HG03432 (cell line): Measurements from ENCODE around the gene UGGT1.
"Not testable (repeated sequence)": the region's sequence is repeated elsewhere in the genome, so short reads cannot be mapped to it uniquely, and the experiment has no call there.

ENCODE experiments used
- ATAC-seq: cut with Tn5 transposase; IDR thresholded peaks from one replicate; pipeline ENCODE4 v1.9.1; 2021; ENCODE audit warnings: mild to moderate bottlenecking, moderate library complexity; ENCODE audit not compliant: unreplicated experiment

The UGGT1 gene

DNA sequence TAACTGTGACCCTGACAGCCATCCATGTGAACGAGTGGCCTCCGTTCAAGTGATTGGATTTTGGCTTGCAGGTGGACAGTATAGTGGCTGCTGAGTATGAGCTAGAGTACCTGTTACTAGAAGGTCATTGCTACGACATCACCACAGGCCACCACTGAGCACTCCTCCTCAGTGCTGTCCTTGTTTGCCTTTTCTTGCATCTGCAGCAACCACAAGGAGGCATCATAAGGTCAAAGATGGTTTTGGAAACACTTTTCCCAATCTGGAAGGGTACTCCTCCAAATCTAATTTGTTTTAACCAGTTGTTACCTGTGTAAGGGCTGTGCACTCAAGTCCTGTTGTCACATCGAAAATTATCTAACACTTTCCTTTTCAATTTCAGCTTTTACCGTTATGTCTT is 81.2 kb downstream of the UGGT1 start:
- no peak for ATAC-seq

GRCh38 chr2:128174067-128174466 is 83.1 kb downstream of the UGGT1 start:
- not testable (repeated sequence) for ATAC-seq

DNA sequence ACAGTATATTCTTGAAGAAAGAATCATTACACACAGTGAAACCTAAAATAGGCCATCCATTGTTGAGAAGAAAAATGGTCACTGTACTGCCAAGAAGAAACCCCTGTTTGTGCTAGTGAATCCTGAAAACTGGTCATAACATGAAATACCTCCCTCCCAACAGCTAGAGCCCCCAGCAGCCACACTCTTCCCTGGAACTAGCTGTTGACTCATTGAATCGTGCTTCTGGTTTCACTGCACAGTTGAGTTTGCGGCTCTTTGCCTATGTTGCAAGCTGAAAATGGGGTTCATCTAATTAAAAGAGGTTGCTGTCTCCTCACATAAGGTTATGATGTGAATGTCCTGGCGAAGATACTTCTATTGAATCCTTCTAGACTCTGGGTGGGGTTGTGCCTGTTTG is 86.3 kb downstream of the UGGT1 start:
- ATAC-seq: no peak

- ATAC-seq: no peak
Observed at GRCh38 chr2:128178149-128178649, 87.2 kb downstream of the UGGT1 start.

DNA sequence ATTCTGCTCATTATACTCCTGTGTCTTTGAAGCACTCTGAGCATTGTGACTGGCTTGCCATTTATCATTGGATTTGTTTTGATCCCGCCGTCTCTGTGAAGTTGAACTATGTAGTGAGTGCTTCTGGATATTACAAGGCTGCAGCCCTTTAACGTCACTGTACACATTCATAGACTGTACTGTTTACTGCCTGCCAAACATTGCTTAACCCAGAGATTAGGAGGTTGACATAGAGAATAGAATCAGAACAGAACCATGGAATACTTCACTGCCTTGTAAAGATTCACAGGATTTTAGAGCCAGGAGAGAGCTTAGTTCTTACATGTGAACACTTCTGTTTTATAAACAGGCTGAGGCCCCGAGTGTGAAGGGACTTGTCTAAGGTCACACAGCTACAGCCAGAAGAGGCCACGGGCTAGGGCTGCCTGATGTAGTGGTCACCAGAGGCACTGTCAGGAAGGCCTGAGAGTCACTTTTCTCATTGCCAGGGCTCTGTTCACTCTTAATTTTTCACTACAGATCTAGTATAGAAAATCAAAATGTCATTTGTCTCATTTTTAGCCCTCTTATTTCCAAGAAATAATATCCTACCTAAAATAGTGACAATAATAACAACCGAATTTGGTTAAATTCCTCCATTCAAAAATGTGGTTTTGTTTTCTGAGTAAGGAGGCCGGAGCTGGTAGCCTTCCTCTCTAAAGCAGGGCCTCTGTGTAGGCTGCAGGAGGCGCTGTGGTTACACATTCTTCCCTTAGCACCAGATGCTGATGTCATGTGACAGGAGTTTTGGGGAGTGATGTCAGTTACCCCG is 87.9 kb downstream of the UGGT1 start:
- peak; percentile 61 for ATAC-seq

- ATAC-seq: no peak
Observed at GRCh38 chr2:128179461-128179755, 88.4 kb downstream of the UGGT1 start.

DNA sequence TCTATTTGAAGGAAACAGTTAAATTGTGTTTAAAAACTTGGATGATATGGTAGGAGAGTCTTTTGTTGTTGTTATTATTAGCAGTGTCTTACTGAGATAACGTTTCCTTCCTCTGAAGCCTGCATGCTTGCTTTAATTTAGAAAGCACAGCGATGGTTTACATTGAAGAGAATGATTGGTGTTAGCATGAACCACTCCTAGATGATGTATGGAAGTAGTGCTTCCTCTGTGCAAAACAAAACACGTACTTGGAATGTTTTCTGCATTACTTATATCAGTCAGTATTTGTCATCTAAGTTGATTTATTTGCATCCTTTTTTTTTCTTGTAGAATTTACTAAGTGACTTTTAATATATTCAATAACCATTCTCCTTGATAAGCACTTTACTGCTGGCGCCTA is 89.0 kb downstream of the UGGT1 start:
- ATAC-seq: no peak

- ATAC-seq: no peak
Observed at GRCh38 chr2:128185576-128185975, 94.6 kb downstream of the UGGT1 start.

DNA sequence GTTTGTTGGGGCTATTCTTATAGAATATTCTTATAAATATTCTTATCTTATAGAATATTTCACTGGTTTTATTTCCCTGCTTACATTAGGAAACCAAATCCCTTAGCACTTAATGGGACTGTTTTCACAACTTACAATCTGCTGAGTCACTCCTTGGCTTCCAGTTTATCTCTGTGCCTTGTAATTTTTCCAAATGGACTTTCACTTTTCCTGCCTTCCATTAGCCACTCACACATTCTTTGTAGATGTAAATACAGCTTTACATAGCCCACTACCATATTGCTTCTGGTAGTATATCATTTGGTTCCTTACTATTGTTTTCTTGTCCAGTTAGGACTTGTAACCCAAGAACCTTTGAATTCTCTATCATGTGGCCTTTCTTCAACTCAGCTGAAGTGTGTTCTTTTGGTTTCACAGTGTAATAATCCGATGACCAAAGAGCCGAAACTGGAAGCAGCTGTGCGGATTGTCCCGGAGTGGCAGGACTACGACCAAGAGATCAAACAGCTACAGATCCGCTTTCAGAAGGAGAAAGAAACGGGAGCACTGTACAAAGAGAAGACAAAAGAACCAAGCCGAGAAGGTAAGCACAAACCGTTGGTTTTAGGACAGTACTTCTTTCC is 96.1 kb downstream of the UGGT1 start:
- no peak for ATAC-seq

- ATAC-seq: no peak
Observed at GRCh38 chr2:128195435-128195984, 104.5 kb downstream of the UGGT1 start.

DNA sequence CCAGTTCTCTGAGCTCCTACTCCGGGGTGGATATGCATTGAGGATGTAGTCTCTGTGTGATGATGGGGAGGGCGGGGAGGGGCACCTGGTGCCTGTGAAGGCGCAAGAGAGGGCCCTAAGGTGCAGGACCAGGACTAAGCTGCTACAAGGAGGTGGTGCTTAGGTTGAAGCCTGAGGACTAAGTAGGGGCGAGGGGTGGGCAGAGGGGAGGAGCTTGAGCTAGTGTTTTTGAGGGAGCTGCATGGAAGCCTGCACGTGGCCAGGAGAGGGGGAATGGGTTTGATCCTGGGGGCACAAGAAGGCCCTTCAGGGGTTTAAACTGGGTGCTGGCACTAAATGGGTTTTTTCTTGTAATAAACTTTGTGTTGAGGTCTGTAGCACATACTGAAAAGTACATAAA is 105.0 kb downstream of the UGGT1 start:
- ATAC-seq: no peak

DNA sequence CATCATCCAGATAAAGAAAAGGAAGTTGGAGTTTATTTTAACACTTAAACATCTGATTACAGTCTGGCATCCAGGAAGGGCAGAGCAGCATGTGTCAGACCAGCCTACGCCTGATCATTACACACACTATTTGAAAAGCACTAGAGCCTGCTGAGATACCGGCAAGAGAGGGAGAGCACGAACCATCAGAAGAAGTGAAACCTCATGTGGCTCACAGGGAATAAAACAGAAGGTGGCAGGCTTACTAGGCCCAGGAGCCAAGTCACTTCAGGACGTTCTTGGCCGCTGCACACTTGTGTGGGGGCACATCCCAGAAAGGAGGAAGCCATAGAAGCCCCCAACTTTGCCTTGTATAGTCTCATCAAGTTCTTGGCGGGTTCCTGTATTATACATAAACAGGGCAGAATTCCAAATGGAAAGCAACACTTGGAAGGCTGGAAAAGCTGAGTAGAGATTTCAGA is 105.5 kb downstream of the UGGT1 start:
- peak; percentile 82 for ATAC-seq

GRCh38 chr2:128197059-128197458 is 106.1 kb downstream of the UGGT1 start:
- ATAC-seq: no peak

- no peak for ATAC-seq
Observed at GRCh38 chr2:128198656-128199055, 107.7 kb downstream of the UGGT1 start.

DNA sequence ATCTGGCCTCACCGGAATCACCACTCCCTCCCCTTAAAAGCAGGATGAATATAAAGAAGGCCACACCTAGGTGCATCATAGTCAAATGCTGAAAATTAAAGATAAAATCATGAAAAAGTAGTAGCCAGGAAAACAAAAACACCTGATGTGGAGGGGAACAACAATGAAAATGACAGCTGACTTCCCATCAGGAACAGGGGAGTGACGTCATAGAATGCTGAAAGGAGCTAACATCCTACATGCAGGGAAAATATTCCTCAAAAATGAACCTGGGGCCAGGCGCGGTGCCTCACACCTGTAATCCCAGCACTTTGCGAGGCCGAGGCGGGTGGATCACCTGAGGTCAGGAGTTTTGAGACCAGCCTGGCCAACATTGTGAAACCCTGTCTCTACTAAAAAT is 108.1 kb downstream of the UGGT1 start:
- ATAC-seq: no peak

DNA sequence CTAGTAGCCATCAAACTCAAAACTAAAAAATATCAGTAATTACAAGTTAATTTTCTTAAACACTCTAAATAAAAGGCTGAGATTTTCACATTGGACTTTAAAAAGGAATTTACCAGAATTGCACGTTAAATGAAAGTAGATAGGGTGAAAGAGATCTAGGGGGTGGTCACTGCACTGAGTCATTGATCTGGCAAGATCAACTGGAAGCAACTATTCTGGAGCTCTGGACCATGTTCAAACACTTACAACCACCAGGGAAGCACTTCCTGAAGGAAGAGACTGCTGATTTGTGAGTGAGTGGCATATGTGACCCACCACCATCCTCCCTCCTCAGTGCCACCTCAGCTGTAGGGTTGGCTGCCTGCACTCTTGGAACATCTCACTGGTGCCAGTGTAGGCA is 111.8 kb downstream of the UGGT1 start:
- no peak for ATAC-seq

GRCh38 chr2:128206245-128206644 is 115.2 kb downstream of the UGGT1 start:
- ATAC-seq: no peak

- ATAC-seq: no peak
Observed at GRCh38 chr2:128208023-128208422, 117.0 kb downstream of the UGGT1 start.

GRCh38 chr2:128208631-128209324 is 117.8 kb downstream of the UGGT1 start:
- not testable (repeated sequence) for ATAC-seq

GRCh38 chr2:128214251-128214650 is 123.3 kb downstream of the UGGT1 start:
- ATAC-seq: no peak

DNA sequence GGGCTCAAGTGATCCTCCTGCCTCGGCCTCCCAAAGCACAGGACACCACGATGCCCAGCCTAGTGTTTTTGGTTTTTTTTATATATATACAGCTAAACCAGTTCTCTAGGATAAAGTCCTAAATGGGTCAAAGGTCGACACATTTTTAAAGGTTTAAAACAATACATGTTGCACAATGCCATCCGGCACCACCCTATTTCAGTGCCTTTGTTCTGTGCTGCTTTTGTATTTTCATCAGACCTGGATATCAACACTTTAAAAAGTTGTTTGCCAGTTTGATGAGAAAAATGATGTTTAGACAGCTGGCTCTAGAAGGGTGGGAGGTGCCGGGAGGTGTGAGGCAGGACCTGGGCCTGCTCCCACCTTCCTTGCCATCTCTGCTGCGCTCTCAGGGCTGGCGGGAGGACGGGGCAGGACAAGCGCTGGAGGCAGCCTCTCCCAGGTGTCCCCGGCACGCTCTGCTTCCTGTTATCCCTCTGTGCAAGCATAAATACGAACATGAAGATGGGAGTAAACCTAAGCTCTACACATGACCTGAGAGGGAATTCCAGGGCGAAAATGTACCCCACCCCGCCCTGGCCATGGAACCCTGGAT is 124.0 kb downstream of the UGGT1 start:
- no peak for ATAC-seq
